Common myeloid progenitor, CD34-positive (primary cell): ENCODE results near the gene FXR2.

Experiments
- CTCF ChIA-PET: fragments of 350-600 bp; sonication (Branson Sonifier 250); formaldehyde crosslinking; loops from one replicate; lab custom pipeline; 2021; ENCODE audit warnings: antibody characterized with exemption; lab: Charles Lee
- POLR2A ChIA-PET: fragments of 350-600 bp; sonication (Branson Sonifier 250); formaldehyde crosslinking; loops from one replicate; lab custom pipeline; 2021; ENCODE audit warnings: antibody characterized with exemption; lab: Charles Lee
- DNase-seq, 3 donors: peaks; one replicate each; pipeline versions ENCODE4 v3.0.0 to v3.0.0-alpha.2; 2013
- H3K27ac ChIP-seq, 2 experiments: 1 replicate in 1 of 2; 2 replicates in 1 of 2; pipeline ENCODE4 v1.7.0; 2013; ENCODE audit warnings: inconsistent platforms in 2 of 2, low read length in 2 of 2, mild to moderate bottlenecking in 2 of 2, low read depth in 1 of 2, moderate library complexity in 1 of 2; ENCODE audit not compliant: severe bottlenecking in 2 of 2, insufficient read depth in 1 of 2, poor library complexity in 1 of 2
- H3K27me3 ChIP-seq, 5 experiments: replicated peaks in 2 of 5; 1 replicate in 3 of 5; 2 replicates in 2 of 5; pipeline versions ENCODE4 v1.6.1 to v1.7.0; 2013; ENCODE audit warnings: low read length in 4 of 5, mild to moderate bottlenecking in 2 of 5, moderate library complexity in 2 of 5, inconsistent platforms in 1 of 5; ENCODE audit not compliant: insufficient read depth in 5 of 5, control insufficient read depth in 4 of 5
- H3K36me3 ChIP-seq, 4 experiments: 1 replicate in 2 of 4; 2 replicates in 2 of 4; pipeline versions ENCODE4 v1.6.1 to v1.7.0; 2013; ENCODE audit warnings: low read length in 3 of 4, control low read depth in 1 of 4, mild to moderate bottlenecking in 1 of 4; ENCODE audit not compliant: control insufficient read depth in 4 of 4, insufficient read depth in 4 of 4
- H3K4me1 ChIP-seq, 4 experiments: 1 replicate in 3 of 4; 2 replicates in 1 of 4; pipeline versions ENCODE4 v1.6.1 to v1.7.1; 2013; ENCODE audit warnings: low read length in 3 of 4, mild to moderate bottlenecking in 3 of 4, control low read depth in 1 of 4, inconsistent platforms in 1 of 4, moderate library complexity in 1 of 4; ENCODE audit not compliant: control insufficient read depth in 4 of 4, insufficient read depth in 4 of 4; ENCODE audit errors: control extremely low read depth in 1 of 4
- H3K4me3 ChIP-seq, 7 experiments: 1 replicate in 4 of 7; 2 replicates in 3 of 7; pipeline versions ENCODE4 v1.5.1 to v1.7.0; 2013; ENCODE audit warnings: mild to moderate bottlenecking in 7 of 7, low read length in 6 of 7, moderate library complexity in 6 of 7, inconsistent platforms in 2 of 7, low read depth in 2 of 7, control low read depth in 1 of 7; ENCODE audit not compliant: insufficient read depth in 4 of 7, control insufficient read depth in 1 of 7; ENCODE audit errors: extremely low read depth in 1 of 7
- H3K9me3 ChIP-seq, 5 experiments: 1 replicate in 4 of 5; 2 replicates in 1 of 5; pipeline versions ENCODE4 v1.6.1 to v1.7.1; 2013; ENCODE audit warnings: low read length in 4 of 5, mild to moderate bottlenecking in 2 of 5, inconsistent platforms in 1 of 5, low read depth in 1 of 5, moderate library complexity in 1 of 5; ENCODE audit not compliant: control insufficient read depth in 4 of 5, insufficient read depth in 2 of 5; ENCODE audit errors: control extremely low read depth in 1 of 5
- WGBS: methylation state at CpG from one replicate; pipeline ENCODE4 v1.1.5; 2013; ENCODE audit not compliant: insufficient coverage; 5-methylcytosine and 5-hydroxymethylcytosine counted together

FXR2 gene

DNA sequence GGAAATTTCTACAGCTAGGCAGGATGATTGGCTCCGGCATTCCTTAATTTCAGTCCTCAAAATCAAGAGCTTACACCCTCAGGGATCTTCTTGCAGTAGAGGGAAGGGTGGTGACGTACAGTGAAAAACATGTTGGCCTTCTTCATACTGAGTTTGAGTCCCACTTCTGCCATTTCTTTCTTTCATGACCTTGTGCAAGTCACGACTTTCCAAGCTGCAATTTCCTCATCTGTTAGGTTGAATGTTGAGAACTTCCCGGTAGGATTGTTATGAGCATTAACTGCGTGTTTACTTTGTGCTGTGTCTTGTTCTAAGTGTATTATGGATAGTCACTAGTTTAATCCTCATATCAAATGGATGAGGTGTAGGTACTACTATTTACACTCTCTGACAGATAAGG is 45.1 kb downstream of the FXR2 start:
- Histone ChIP-seq H3K9me3 (no peaks in the 10 kb centered on the region), H3K4me3 (no peak overlapping the region), H3K36me3 (peaks cover 8 to 62% (median 42%) of the 10 kb centered on the region in 4 experiments), H3K4me1 (peaks cover 10 to 20% (median 14%) of the 10 kb centered on the region in 4 experiments), H3K27me3 (no peaks in the 10 kb centered on the region), H3K27ac (no peak overlapping the region)
- POLR2A ChIA-PET, result interaction anchor here (0.6 kb wide), 1 partner anchor 208 kb away, joined by 5 read pairs; no protein-coding TSS in a partner anchor
- no peak for DNase-seq
- CTCF ChIA-PET, result interaction anchor here (0.6 to 3.5 kb wide), 8 partner anchors 9 to 214 kb away, joined by 3 to 25 read pairs (median 4); partner anchors contain the start of genes SENP3, SOX15 and TNFSF13
- WGBS, result 86% methylated on average over 2 of the region's 5 CpGs

DNA sequence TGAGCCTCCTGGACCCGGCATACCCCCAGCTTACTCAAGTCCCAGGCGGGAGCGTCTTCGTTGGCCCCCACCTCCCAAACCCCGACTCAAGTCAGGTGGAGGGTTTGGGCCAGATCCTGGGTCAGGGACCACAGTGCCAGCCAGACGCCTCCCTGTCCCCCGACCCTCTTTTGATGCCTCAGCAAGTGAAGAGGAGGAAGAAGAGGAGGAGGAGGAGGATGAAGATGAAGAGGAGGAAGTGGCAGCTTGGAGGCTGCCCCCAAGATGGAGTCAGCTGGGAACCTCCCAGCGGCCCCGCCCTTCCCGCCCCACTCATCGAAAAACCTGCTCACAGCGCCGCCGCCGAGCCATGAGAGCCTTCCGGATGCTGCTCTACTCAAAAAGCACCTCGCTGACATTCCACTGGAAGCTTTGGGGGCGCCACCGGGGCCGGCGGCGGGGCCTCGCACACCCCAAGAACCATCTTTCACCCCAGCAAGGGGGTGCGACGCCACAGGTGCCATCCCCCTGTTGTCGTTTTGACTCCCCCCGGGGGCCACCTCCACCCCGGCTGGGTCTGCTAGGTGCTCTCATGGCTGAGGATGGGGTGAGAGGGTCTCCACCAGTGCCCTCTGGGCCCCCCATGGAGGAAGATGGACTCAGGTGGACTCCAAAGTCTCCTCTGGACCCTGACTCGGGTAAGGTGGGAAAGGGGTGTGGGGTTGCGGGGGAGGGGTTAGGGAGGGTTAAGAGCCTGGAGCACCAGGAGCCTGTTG is 51.4 kb downstream of the FXR2 start:
- ChIA-PET POLR2A (no interaction called here), CTCF (interaction anchor here (0.8 to 21.7 kb wide), 4 partner anchors 8 to 48 kb away, joined by 3 to 515 read pairs (median 3); partner anchors contain the start of gene SOX15)
- no peak for DNase-seq
- peaks cover 5 to 40% (median 21%) of the 10 kb centered on the region in 4 experiments for H3K36me3 ChIP-seq
- peaks cover 13 to 50% (median 40%) of the 10 kb centered on the region in 4 experiments for H3K4me1 ChIP-seq
- WGBS, result 93% methylated on average over 25 of the region's 30 CpGs
- H3K27me3 ChIP-seq, result no peaks in the 10 kb centered on the region
- H3K9me3 ChIP-seq, result no peaks in the 10 kb centered on the region
- H3K27ac ChIP-seq, result peak overlapping the region in 1 of 2 experiments; percentile 89
- peak overlapping the region in 4 of 7 experiments; percentile 74 to 84 (median 80) for H3K4me3 ChIP-seq

DNA sequence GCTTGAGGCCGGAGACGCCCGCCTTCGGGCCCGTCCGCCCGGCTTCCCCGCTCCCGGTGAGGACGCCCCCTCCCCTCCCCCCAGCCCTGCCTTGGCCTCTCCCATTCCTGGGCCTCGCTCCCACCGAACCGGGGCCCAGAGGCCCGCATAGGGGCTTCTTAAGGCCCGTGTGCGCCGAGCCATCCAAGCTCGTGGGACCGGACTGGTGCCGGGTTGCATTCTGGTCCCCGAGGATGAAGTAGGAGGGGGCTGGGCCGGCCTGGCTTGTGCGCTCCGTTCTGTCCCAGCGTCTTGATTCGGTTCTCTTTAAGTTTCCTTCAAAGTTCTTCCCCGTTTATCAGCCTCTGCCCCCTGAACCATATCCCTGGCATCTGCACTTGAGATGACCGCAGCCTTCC is 52.5 kb downstream of the FXR2 start:
- Histone ChIP-seq H3K36me3 (peaks cover 5 to 34% (median 19%) of the 10 kb centered on the region in 4 experiments), H3K4me1 (peaks cover 13 to 60% (median 51%) of the 10 kb centered on the region in 4 experiments), H3K9me3 (no peaks in the 10 kb centered on the region), H3K27ac (peak overlapping the region; percentile 70 to 89), H3K4me3 (peak overlapping the region; percentile 65 to 84 (median 77)), H3K27me3 (no peaks in the 10 kb centered on the region)
- peak in 1 of 3 donors; percentile 27 for DNase-seq
- WGBS, result 1% methylated on average over 27 of the region's 28 CpGs
- ChIA-PET POLR2A (interaction anchor here (0.9 to 5.4 kb wide), 2 partner anchors 10 to 48 kb away, joined by 6 to 45 read pairs; no protein-coding TSS in a partner anchor), CTCF (interaction anchor here (1.1 to 21.7 kb wide), 4 partner anchors 9 to 47 kb away, joined by 3 to 515 read pairs (median 28); partner anchors contain the start of gene MPDU1)

DNA sequence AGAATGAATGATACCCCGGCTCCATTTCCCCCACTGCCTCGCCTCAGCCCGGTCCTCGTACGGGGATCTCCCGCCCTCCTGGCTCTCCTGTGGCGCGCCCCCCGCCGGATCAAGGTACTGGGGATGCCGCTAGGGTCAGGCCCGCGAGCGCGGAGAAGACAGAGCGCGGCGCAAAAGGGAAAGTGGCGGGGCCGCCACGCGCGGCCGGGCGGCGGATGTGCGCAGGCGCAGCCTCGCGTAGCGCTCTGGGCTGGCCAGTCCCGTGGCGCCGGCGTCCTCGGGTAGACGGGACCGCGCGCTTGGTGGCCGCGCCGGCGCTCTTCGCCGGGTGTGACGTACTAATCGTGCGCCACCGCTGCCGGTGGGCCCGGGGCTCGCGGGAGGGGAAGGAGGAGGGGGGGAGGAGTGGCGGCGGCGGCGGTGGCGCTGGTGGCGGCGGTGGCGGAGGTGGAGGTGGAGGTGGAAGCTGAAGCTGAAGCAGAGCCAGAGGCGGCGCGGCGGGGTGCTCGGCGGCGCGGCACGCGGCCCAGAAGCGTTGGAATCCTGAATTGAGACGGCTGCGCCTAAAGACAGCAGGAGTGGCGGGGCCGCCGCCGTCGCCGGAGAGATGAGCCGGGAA is 53.0 kb downstream of the FXR2 start, which contains the start of gene SENP3:
SENP3 (plus strand) TSS at position 331 of the 619 bp plus-strand sequence. CDS start 1,158 bp downstream, outside the sequence.
- Histone ChIP-seq H3K27me3 (no peaks in the 10 kb centered on the region), H3K9me3 (no peaks in the 10 kb centered on the region), H3K27ac (peak within 1 kb of the TSS; percentile 75 to 89), H3K4me3 (peak within 1 kb of the TSS; percentile 68 to 84 (median 77)), H3K4me1 (peaks cover 13 to 65% (median 56%) of the 10 kb centered on the region in 4 experiments), H3K36me3 (peaks cover 1 to 31% (median 17%) of the 10 kb centered on the region in 4 experiments)
- ChIA-PET POLR2A (interaction anchor here (0.8 to 5.4 kb wide), 4 partner anchors 10 to 47 kb away, joined by 3 to 45 read pairs (median 5); no protein-coding TSS in a partner anchor), CTCF (interaction anchor here (0.6 to 21.7 kb wide), 24 partner anchors 9 to 207 kb away, joined by 3 to 515 read pairs (median 10); partner anchors contain the start of genes CD68, CHRNB1, MPDU1 and SOX15)
- peak; percentile 93 to 95 (median 95) for DNase-seq
- 0% methylated on average over 73 of the region's 82 CpGs for WGBS

DNA sequence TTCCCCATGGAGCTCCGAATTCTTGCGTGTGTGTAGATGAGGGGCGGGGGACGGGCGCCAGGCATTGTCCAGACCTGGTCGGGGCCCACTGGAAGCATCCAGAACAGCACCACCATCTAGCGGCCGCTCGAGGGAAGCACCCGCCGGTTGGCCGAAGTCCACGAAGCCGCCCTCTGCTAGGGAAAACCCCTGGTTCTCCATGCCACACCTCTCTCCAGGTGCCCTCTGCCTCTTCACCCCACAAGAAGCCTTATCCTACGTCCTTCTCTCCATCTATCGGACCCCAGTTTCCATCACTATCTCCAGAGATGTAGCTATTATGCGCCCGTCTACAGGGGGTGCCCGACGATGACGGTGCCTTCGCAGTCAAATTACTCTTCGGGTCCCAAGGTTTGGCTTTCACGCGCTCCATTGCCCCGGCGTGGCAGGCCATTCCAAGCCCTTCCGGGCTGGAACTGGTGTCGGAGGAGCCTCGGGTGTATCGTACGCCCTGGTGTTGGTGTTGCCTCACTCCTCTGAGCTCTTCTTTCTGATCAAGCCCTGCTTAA is 53.6 kb downstream of the FXR2 start:
- POLR2A ChIA-PET, result interaction anchor here (0.5 to 5.4 kb wide), 11 partner anchors 12 to 319 kb away, joined by 3 to 45 read pairs (median 4); partner anchors contain the start of genes CD68, GABARAP, MPDU1 and POLR2A

More for the DNA sequence above, 53.6 kb downstream of the FXR2 start:
- H3K27me3 ChIP-seq, result no peaks in the 10 kb centered on the region
- WGBS, result 2% methylated on average over 21 of the region's 32 CpGs
- DNase-seq, result peak; percentile 79 to 85 (median 84)
- CTCF ChIA-PET, result interaction anchor here (0.6 to 21.7 kb wide), 35 partner anchors 9 to 234 kb away, joined by 3 to 515 read pairs (median 6); partner anchors contain the start of genes CD68, CHRNB1, FGF11 and MPDU1
- H3K4me3 ChIP-seq, result peak overlapping the region; percentile 68 to 84 (median 77)
- H3K27ac ChIP-seq, result peak overlapping the region; percentile 75 to 89
- peaks cover 13 to 68% (median 59%) of the 10 kb centered on the region in 4 experiments for H3K4me1 ChIP-seq
- peaks cover 0 to 30% (median 14%) of the 10 kb centered on the region in 4 experiments for H3K36me3 ChIP-seq
- H3K9me3 ChIP-seq, result no peaks in the 10 kb centered on the region
